Activated CD4-positive, alpha-beta T cell treated with anti-CD3 and anti-CD28 coated beads for 36 hours (primary cell): ENCODE measurements around the gene ADORA3. TPM values are rescaled to one million over a fixed set of nuclear protein-coding genes. Genes with fewer than 3 reads are reported as not detected.

Source experiments
- ATAC-seq: fragments of 200-7000 bp; cut with Tn5 transposase; one replicate; pipeline ENCODE4 v1.10.0; 2021; ENCODE audit warnings: mild to moderate bottlenecking, moderate library complexity
- CTCF ChIA-PET: fragments of 350-600 bp; sonication (Branson Sonifier 250); formaldehyde crosslinking; loops from one replicate; lab custom pipeline; 2021; ENCODE audit warnings: antibody characterized with exemption; lab: Charles Lee
- POLR2A ChIA-PET: fragments of 350-600 bp; sonication (Branson Sonifier 250); formaldehyde crosslinking; loops from one replicate; lab custom pipeline; 2021; ENCODE audit warnings: antibody characterized with exemption, inconsistent platforms; lab: Charles Lee
- DNase-seq: peaks from one replicate; pipeline ENCODE4 v3.0.0-alpha.2; 2020
- H3K27ac Mint-ChIP-seq: one replicate; pipeline ENCODE4 v1.8.0; 2021; ENCODE audit warnings: mixed read lengths
- H3K27me3 Mint-ChIP-seq: one replicate; pipeline ENCODE4 v1.8.0; 2021; ENCODE audit warnings: mixed read lengths
- H3K36me3 Mint-ChIP-seq: one replicate; pipeline ENCODE4 v1.8.0; 2021; ENCODE audit warnings: low read depth, mixed read lengths
- H3K4me1 Mint-ChIP-seq: one replicate; pipeline ENCODE4 v1.8.0; 2021; ENCODE audit warnings: mixed read lengths
- H3K4me3 Mint-ChIP-seq: one replicate; pipeline ENCODE4 v1.8.0; 2021; ENCODE audit warnings: mild to moderate bottlenecking, moderate library complexity, mixed read lengths
- H3K9me3 Mint-ChIP-seq: one replicate; pipeline ENCODE4 v1.8.0; 2021; ENCODE audit warnings: low read depth, mixed read lengths
- intact Hi-C, 2 experiments: fragments of 100-400 bp; cut with DNase I in 1 of 2; cut with micrococcal nuclease in 1 of 2; formaldehyde crosslinking; loops; one replicate each; pipeline versions ENCODE4 v1.14.2 to v1.15.1; 2022 to 2024; cut with DNase I, micrococcal nuclease
- total RNA-seq, 2 experiments: library from RNA; stranded (reverse); gene quantifications; one replicate each; pipeline ENCODE4 v1.2.3, GENCODE V29; 2021

The ADORA3 gene
- total RNA-seq, 2 experiments from 2014 or later, result 0.16 TPM; not detected in 1

DNA sequence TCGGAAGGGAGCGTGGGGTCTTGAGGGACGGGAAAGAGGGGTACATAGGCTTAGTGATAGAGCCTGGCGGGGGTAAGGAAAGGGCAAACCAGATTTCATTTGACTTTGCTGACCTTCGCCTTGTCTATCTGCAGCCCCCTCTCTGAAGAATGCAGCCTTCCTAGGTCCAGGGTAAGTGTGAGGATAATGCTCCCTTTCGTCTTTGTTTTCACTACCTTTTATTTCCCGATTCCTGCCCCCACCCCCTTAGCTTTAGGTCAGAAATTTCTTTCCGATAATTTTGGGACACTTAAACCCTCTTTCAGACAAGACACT lies 53.8 kb downstream of the ADORA3 start:
- ChIA-PET POLR2A (no interaction called here), CTCF (interaction anchor here (1.6 to 2.7 kb wide), 2 partner anchors 23 to 319 kb away, joined by 5 to 13 read pairs; partner anchors contain the start of gene C1orf162)
- intact Hi-C loops, result loop anchor here (1.0 to 5.0 kb wide), 14 partner anchors 21 to 1168 kb away; partner anchors contain the start of genes DDX20 (in 2 of the 2), CAPZA1 (in 1 of the 2), CEPT1 (in 1 of the 2) and DENND2D (in 1 of the 2)
- Mint-ChIP-seq H3K36me3 (peaks cover 53% of the 10 kb centered on the region), H3K4me3 (peak overlapping the region; percentile 99), H3K27me3 (no peaks in the 10 kb centered on the region), H3K4me1 (peaks cover 80% of the 10 kb centered on the region), H3K9me3 (no peaks in the 10 kb centered on the region), H3K27ac (peak overlapping the region; percentile 98)
- DNase-seq (no peak), ATAC-seq (no peak)

Other genes starting within 250 kb of the ADORA3 start
- gene CHIA, start 212.8 kb downstream of the ADORA3 start, total RNA-seq, result not detected
- 1 to 10 TPM; 1.2 to 1.5 TPM for gene OVGP1, start 75.9 kb downstream of the ADORA3 start, total RNA-seq
- 10 to 100 TPM; 42.5 to 53.6 TPM for gene WDR77, start 54.4 kb downstream of the ADORA3 start, total RNA-seq
- gene ATP5PB, start 54.2 kb downstream of the ADORA3 start, total RNA-seq, result 100 to 1,000 TPM; 292 to 301 TPM
- gene C1orf162, start 29.6 kb downstream of the ADORA3 start, total RNA-seq, result 1 to 10 TPM; 4.7 to 7.6 TPM
- gene TMIGD3, start within 50 bp of the ADORA3 start, total RNA-seq, result not detected
- 100 to 1,000 TPM; 182 to 214 TPM for gene RAP1A, start 116.2 kb upstream of the ADORA3 start, total RNA-seq
- under 1 TPM; 0.25 to 0.49 TPM for gene INKA2, start 235.8 kb upstream of the ADORA3 start, total RNA-seq